Neural cell (in vitro differentiated cells): Measurements from ENCODE around the gene SP7. TPM values are rescaled to one million over a fixed set of nuclear protein-coding genes. Genes with fewer than 3 reads are reported as not detected.
A peak's percentile ranks its signal among the peaks of the same experiment; 100 is the strongest.

Source experiments
- H2AFZ ChIP-seq: fragments of 200-600, 300-800 bp; sonication (generic), shearing (Covaris generic); 2 replicates; pipeline ENCODE4 v1.6.0; 2014; ENCODE audit warnings: low read depth, mild to moderate bottlenecking, antibody characterized with exemption, low read length, moderate library complexity
- H3F3A ChIP-seq: fragments of 200-600 bp; shearing (Covaris generic); 2 replicates; pipeline ENCODE4 v1.6.1; 2016; ENCODE audit warnings: mild to moderate bottlenecking, moderate library complexity, mixed read lengths, antibody characterized with exemption, low read length; ENCODE audit not compliant: insufficient read depth, poor library complexity, severe bottlenecking
- H3K27ac ChIP-seq: fragments of 200-600, 300-800 bp; sonication (generic), shearing (Covaris generic); 2 replicates; pipeline ENCODE4 v1.5.1; 2014; ENCODE audit warnings: mild to moderate bottlenecking, low read length, moderate library complexity
- H3K27me3 ChIP-seq: fragments of 300-800, 200-600 bp; sonication (generic), shearing (Covaris generic); 2 replicates; pipeline ENCODE4 v1.6.0; 2014; ENCODE audit warnings: mild to moderate bottlenecking, low read depth, low read length, moderate library complexity; ENCODE audit not compliant: insufficient read depth
- H3K36me3 ChIP-seq: fragments of 300-800, 200-600 bp; sonication (generic), shearing (Covaris generic); 2 replicates; pipeline ENCODE4 v1.5.1; 2014; ENCODE audit warnings: mild to moderate bottlenecking, antibody characterized with exemption, low read length, moderate library complexity; ENCODE audit not compliant: insufficient read depth
- H3K4me2 ChIP-seq: fragments of 300-800, 200-600 bp; sonication (generic), shearing (Covaris generic); 2 replicates; pipeline ENCODE4 v1.6.0; 2014; ENCODE audit warnings: mild to moderate bottlenecking, low read length
- H3K4me3 ChIP-seq: fragments of 300-800, 200-600 bp; sonication (generic), shearing (Covaris generic); 2 replicates; pipeline ENCODE4 v1.5.1; 2014; ENCODE audit warnings: mild to moderate bottlenecking, low read length, moderate library complexity
- H3K79me2 ChIP-seq: fragments of 200-600 bp; shearing (Covaris generic); replicated peaks from 2 replicates; pipeline ENCODE4 v1.6.0; 2014; ENCODE audit warnings: mild to moderate bottlenecking, low read length, moderate library complexity; ENCODE audit not compliant: insufficient read depth
- H3K9ac ChIP-seq: fragments of 300-800, 200-600 bp; sonication (generic), shearing (Covaris generic); 2 replicates; pipeline ENCODE4 v1.6.1; 2016; ENCODE audit warnings: mild to moderate bottlenecking, low read length, mixed read lengths
- H3K9me2 ChIP-seq: fragments of 200-600 bp; shearing (Covaris generic); 2 replicates; pipeline ENCODE4 v1.6.1; 2016; ENCODE audit warnings: mild to moderate bottlenecking, low read length, mixed read lengths; ENCODE audit not compliant: insufficient read depth
- H3K9me3 ChIP-seq: fragments of 200-600, 300-800 bp; sonication (generic), shearing (Covaris generic); 2 replicates; pipeline ENCODE4 v1.6.1; 2016; ENCODE audit warnings: mild to moderate bottlenecking, mixed run types, low read length, moderate library complexity, mixed read lengths
- H4K20me1 ChIP-seq: fragments of 200-600 bp; shearing (Covaris generic); 2 replicates; pipeline ENCODE4 v1.6.1; 2016; ENCODE audit warnings: mild to moderate bottlenecking, mixed run types; ENCODE audit not compliant: insufficient read depth
- CTCF ChIP-seq: fragments of 450-650 bp; IDR thresholded peaks from 2 replicates; pipeline ENCODE4 v1.5.1; 2014; ENCODE audit warnings: antibody characterized with exemption, mild to moderate bottlenecking, moderate library complexity; ENCODE audit not compliant: poor library complexity, severe bottlenecking
- EP300 ChIP-seq: fragments of 450-650 bp; conservative IDR thresholded peaks from 2 replicates; pipeline ENCODE4 v1.6.1; 2014; ENCODE audit warnings: antibody characterized with exemption, mild to moderate bottlenecking, moderate library complexity; ENCODE audit not compliant: poor library complexity, severe bottlenecking
- EZH2 ChIP-seq: fragments of 200-600, 300-800 bp; shearing (Covaris generic), sonication (generic); IDR thresholded peaks from 2 replicates; pipeline ENCODE4 v1.6.1; 2014; ENCODE audit warnings: antibody characterized with exemption, low read length, borderline replicate concordance, mild to moderate bottlenecking; ENCODE audit not compliant: insufficient read depth, poor library complexity, severe bottlenecking
- MXI1 ChIP-seq: fragments of 450-650 bp; conservative IDR thresholded peaks from 2 replicates; pipeline ENCODE4 v1.6.1; 2014; ENCODE audit warnings: antibody characterized with exemption, mild to moderate bottlenecking; ENCODE audit not compliant: poor library complexity, severe bottlenecking
- POLR2AphosphoS5 ChIP-seq: IDR thresholded peaks from 2 replicates; pipeline ENCODE4 v1.6.1; 2012
- RAD21 ChIP-seq: fragments of 450-650 bp; conservative IDR thresholded peaks from 2 replicates; pipeline ENCODE4 v1.6.1; 2014; ENCODE audit warnings: antibody characterized with exemption, mild to moderate bottlenecking, moderate library complexity
- REST ChIP-seq: IDR thresholded peaks from 2 replicates; pipeline ENCODE4 v1.6.1; 2012; ENCODE audit warnings: borderline replicate concordance
- SMC3 ChIP-seq: fragments of 450-650 bp; conservative IDR thresholded peaks from 2 replicates; pipeline ENCODE4 v1.6.1; 2014; ENCODE audit warnings: antibody characterized with exemption, mild to moderate bottlenecking, moderate library complexity; ENCODE audit not compliant: poor library complexity
- TAF1 ChIP-seq: IDR thresholded peaks from 2 replicates; pipeline ENCODE4 v1.6.1; 2012; ENCODE audit warnings: low read depth
- polyA plus RNA-seq: library from polyadenylated mRNA; depleted of rRNA; stranded (reverse); fragments of >200 nt; gene quantifications from 2 replicates; pipeline ENCODE4 v1.2.3, GENCODE V29; 2014

SP7 gene
- polyA plus RNA-seq, 1 donor from 2014 or later, result not detected

- Histone ChIP-seq H3K4me2 (no peak overlapping the region), H3K27me3 (peaks cover 19% of the 10 kb centered on the region), H3K27ac (no peak overlapping the region), H3F3A (no peaks in the 10 kb centered on the region), H2AFZ (no peak overlapping the region), H3K4me3 (no peak overlapping the region), H3K79me2 (no peaks in the 10 kb centered on the region), H3K9ac (no peak overlapping the region), H3K9me2 (no peaks in the 10 kb centered on the region), H4K20me1 (no peaks in the 10 kb centered on the region), H3K9me3 (no peaks in the 10 kb centered on the region), H3K36me3 (no peaks in the 10 kb centered on the region)
- TF ChIP-seq CTCF (no peak), EP300 (no peak), MXI1 (no peak), REST (no peak), SMC3 (no peak), EZH2 (no peak)
Measured at GRCh38 chr12:53326460-53327185, 9.5 kb downstream of the SP7 start.

GRCh38 chr12:53325511-53326061 is 10.6 kb downstream of the SP7 start:
- Histone ChIP-seq H2AFZ (no peak overlapping the region), H3K9ac (peak overlapping the region; percentile 44), H3K9me2 (no peaks in the 10 kb centered on the region), H3K4me3 (peak overlapping the region; percentile 66), H3K4me2 (no peak overlapping the region), H3K27me3 (peaks cover 19% of the 10 kb centered on the region), H3K79me2 (no peaks in the 10 kb centered on the region), H3K36me3 (no peaks in the 10 kb centered on the region), H3K27ac (no peak overlapping the region), H4K20me1 (no peaks in the 10 kb centered on the region), H3F3A (no peaks in the 10 kb centered on the region), H3K9me3 (no peaks in the 10 kb centered on the region)
- TF ChIP-seq REST, result no peak
- no peak for TF ChIP-seq EZH2
- TF ChIP-seq EP300, result no peak
- TF ChIP-seq SMC3, result no peak
- no peak for TF ChIP-seq POLR2AphosphoS5
- TF ChIP-seq RAD21, result no peak
- no peak for TF ChIP-seq TAF1
- TF ChIP-seq CTCF, result no peak
- TF ChIP-seq MXI1, result no peak
